HG03442 (cell line): ENCODE results near the gene SHTN1.
A peak's percentile ranks its signal among the peaks of the same experiment; 100 is the strongest.

Experiments used
- ATAC-seq: cut with Tn5 transposase; IDR thresholded peaks from one replicate; pipeline ENCODE4 v1.9.1; 2021; ENCODE audit warnings: mild to moderate bottlenecking, moderate library complexity; ENCODE audit not compliant: unreplicated experiment

Gene SHTN1

DNA sequence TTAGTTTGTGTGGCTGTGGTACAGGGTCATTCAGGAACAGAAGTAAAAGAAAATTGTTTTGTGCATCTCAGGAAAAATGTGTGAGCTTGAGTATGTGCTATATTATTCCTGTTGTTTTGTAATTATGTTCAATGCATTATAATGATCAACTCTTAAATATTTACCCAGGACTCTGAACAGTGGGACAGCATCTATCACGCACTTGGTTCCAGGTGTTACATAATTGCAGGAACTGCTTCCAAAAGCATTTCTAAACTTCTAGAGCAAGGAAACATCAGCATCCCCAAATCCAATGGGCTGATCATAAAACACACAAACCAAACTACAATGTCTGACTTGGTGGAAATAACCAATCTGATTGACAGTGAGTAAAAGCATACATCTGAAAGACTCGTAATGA is 129.1 kb downstream of the SHTN1 start:
- no peak for ATAC-seq

DNA sequence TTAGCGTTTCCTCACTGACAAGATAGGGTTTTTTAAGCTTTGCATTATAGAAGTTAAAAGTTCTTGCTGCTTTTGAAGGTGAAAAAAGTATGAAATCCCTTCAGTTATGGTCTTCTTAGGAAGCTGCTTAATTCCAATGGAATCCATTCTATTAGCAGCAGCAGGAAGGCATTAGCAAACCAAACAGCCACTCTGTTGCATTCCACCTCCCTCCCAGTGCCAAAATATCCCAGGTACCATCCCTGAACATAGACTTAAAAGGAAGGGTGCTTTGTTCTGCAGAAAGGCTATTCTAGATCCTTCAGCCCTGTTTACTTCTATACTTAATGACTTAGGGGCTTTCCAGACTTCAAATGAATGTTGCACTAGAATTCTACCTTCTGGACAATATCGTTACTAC is 131.9 kb downstream of the SHTN1 start:
- ATAC-seq: no peak

DNA sequence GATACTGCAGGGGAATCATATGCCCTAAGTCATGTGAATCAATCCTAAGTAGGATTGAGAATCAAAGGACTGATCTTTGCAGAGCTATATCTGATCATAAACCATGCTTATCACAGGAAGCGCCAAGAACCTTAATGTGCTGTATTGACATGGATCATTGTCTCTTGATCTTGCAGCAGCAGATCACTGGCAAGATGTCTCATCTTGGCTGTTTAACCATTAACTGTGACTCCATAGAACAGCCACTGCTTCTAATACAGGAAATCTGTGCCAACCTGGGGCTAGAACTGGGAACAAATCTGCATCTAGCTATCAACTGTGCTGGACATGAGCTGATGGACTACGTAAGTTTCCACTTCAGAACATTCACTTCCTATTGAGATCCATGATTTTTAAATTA is 134.0 kb downstream of the SHTN1 start:
- no peak for ATAC-seq

DNA sequence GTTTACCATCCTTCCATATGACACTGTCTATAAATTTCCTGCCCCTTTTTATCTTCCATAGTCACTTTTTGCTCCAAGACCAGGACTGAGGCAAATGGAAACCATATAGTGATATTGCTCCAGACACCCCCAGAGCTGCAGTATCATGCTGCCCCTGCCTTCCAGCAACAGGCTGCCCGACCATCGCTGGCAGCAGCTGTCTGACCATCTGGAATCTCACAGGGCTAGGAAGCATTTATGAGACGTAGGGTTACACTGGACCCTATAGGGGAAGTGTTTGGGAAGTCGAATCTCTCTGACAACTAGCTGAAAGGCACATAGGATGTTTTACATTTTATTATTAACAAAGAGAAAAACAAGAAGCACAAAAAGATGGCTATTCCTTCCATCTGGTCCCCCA is 136.3 kb downstream of the SHTN1 start:
- ATAC-seq: no peak

DNA sequence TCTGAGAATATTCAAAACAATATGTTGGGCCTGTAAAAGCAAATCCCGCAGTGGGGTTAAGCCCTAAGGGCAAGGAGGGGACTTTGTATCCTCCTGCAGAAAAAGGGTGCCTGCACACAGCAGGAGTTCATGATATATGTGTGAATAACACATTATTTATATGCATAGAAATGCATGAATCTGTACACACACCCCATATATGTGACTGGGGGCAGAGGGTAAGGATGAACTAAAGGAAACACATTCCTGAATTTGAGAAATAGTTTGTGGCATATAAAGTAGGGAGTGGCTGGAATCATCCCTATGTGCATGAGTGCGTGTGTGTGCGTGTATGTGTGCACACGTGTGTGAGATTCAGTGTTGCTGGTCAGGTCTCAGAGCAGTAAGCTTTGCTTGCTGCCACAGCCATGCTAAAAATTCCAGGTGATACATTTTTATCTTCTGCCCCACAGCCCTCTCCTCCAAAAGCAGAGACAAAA is 136.8 kb downstream of the SHTN1 start:
- ATAC-seq: no peak

DNA sequence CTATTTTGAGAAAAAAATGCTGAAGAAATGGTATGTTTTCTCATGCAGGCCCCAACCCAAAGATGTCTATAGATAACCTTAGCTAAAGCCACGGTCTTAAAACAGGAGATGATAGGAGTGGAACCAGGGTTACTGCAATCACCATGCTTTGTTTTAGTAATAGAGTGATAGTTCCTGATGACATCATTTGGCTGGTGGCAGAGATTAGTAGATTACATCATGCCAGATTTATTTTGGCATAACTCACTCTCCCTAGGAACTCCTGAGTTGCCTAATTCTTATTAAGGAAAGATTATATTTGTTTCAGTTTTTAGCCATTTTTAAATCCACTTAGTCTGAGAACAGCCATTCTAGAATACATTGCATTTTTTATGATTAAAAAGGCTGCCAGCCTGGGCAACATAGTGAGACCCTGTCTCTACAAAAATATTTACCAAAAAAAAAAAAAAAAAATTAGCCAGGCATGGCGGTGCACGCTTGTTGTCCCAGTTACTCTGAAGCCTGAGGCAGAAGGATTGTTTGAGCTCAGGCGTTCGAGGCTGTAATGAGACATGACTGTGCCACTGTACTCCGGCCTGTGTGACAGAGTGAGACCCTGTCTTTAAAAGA is 137.9 kb downstream of the SHTN1 start:
- no peak for ATAC-seq

DNA sequence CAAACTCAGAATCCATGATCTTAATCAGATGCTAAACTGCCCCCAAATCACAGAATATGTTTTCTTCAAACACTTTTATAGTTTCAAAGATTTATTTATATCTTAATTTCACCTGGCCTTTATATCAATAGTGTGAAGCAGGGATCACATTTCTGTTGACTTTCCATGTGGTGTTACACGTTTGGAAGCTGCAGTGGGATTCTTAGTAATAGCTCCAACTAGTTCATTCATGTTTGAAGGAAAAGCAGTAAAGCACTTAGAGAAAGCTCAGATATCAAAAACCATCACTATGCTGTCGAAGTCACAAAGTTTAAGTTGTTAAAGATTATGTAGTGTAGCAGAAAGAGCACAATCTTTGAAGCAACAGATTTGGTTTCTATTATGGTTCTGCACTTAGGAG is 138.9 kb downstream of the SHTN1 start:
- no peak for ATAC-seq

DNA sequence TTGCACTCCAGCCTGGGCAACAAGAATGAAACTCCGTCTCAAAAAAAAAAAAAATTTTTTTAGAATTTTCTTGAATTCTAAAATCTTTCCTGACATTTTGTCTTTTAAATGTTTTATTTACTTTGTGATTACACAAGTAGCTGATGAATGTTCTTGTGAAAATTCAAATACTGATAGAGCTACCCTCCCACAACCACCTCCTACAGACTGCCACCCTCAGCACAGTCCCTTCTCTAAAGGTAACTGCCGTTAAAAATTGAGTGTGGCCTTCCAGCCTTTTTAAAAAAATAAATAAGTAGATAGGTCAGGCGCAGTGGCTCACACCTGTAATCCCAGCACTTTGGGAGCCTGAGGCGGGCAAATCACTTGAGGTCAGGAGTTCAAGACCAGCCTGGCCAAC is 140.6 kb downstream of the SHTN1 start:
- ATAC-seq: no peak

DNA sequence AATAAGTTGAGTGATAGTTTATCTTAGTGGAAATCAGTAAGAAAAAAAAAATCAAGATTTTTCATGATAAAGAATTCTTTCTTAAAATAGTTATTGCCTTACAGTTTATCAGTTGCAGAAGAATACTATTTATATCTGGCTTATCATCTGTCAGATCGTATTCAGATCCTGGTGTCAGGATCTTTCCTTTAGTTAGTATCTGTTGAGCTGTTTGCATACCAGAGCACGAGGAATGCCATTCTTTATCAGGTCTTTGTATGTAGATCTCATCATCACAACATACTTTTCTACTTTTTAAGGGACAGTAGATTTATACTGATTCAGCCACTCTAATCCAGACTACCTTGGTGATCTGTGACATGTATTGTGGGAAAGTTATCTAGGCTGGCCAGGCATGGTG is 143.2 kb downstream of the SHTN1 start:
- no peak for ATAC-seq

DNA sequence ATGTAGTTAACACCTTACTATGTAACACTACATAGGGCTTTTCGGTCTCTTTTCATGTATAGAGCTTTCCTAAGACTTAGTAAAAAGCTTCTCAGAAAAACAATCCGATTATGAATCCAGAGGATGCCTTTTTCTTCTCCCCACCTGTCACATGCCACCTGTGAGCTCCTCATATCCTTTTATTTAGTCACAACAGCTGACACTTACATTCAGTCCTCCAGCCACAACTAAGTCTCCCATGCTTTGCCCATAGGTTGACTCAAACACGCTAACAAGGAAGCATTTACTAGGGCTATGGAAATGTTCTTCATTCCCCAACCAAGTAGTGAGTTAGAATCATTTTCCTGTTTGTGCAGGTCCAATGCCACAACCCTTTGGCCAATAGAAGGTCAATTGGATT is 147.8 kb downstream of the SHTN1 start:
- ATAC-seq: no peak

DNA sequence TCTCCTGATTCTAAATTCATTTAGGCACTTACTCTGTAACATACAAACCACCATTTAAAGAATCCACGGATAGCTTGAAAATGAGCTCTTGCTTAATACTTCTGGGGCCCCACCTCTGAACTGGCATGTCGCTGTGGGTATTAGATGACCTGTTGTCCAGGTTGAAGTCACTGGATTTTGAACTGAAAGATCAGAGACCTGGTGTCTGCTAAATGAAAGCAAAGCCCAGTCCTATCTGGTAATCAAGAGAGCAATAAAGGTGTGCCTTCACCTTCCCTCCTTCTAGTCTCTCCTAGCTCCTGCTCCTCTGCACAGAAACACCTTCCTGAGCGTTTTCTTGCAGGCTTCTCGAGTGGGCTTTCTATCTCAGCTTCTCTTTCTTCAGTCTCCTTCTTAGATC is 151.3 kb downstream of the SHTN1 start:
- ATAC-seq: no peak

DNA sequence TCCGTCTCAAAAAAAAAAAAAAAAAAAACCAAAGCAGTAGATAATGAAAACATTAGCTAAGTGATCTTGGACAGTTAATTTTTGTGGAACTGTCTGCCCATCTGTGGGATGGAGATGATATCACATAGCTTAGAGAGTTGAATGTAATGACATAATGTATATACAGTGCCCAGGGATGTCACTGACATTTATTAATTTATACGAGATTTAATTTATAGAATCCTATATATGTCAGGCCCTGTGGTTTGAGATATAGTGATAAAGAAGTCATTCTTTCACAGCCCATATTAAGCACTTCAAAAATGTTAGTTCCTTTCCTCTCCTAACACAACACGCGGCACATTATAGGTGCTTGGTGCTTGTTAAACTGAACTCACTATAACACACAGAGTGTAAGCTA is 151.7 kb downstream of the SHTN1 start:
- no peak for ATAC-seq

DNA sequence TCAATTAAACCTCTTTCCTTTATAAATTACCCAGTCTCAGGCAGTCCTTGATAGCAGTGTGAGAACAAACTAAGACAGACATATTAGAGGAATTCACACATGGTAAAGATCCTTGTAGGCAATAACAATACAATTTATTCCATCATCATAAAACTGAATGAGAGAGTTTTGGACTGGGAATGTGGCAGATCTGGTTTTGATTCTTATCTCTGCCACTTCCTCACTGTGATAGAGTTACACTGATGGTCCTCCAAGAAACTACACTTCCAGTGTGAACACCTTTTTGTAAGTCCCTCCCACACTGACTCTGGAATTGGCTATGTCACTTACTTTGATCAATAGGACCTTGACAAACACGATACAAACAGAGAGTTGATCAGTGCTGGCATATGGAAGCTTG is 152.7 kb downstream of the SHTN1 start:
- no peak for ATAC-seq

DNA sequence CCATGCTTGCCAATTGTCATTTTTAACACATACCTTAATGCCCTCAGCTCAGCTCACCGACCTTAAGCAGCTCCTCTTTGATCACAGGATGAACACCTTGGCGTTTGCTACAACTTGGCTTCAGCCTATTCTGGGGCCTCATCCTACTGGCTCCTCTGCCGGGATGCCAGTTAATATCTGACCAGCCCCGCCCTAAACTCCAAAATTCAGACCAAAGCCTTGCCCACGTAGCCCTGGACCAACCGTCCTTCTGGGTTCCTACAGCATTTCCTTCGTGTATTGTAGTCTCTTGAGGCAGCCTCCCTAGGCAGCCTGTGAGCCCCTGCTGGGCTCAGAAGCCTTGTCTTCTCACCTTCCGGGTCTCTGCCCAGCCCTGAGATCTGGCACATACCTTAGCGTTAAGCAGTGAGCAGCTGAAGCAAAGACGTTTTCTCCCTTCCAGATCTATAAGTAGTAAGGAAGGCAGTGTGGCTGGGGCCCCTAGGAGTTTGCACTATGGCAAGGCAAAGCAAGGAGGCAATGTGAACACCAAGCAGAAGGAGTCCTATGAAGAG is 154.9 kb downstream of the SHTN1 start:
- ATAC-seq: no peak

DNA sequence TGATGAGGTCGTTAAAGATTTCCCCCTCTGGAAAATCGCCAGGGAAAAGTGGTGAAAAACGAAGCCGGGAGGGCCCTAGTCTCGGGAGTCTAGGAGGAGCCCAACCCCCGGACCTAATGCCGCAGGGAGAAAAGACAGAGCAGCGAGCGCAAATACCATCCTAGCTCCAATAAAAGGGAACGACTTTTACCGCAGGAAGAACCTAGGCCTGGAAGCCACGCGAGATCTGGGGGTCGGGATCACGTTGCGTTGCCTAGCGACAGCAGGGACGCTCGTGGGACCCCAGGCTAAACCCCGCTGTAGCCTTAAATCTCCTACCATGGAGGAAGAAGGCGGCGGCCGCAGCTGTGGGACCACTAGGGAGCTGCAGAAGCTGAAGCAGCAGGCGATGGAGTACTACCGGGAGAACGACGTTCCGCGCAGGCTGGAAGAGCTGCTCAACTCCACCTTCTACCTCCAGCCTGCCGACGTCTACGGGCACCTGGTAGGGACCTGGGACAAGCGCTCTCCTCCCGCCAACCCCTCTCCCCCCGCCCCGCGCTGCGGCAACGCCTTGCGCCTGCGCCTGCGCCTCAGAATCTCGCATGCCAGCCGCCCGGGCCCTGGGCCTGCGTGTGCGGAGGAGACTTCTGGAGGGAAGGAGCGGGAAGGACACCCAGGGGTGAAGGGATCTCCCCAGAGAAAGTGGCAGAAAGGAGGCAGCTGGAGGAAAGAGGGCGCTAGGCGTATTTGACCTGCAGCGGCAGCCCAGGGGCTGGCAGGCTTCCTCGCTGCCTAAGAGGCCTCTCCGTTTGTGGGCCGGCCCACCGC is 155.5 kb downstream of the SHTN1 start, which contains the start of gene ENO4:
TSS of gene ENO4 (plus strand) at position 252 of the 810 bp plus-strand sequence. CDS start at position 320, 68 bp downstream.
- peak; percentile 61 for ATAC-seq

DNA sequence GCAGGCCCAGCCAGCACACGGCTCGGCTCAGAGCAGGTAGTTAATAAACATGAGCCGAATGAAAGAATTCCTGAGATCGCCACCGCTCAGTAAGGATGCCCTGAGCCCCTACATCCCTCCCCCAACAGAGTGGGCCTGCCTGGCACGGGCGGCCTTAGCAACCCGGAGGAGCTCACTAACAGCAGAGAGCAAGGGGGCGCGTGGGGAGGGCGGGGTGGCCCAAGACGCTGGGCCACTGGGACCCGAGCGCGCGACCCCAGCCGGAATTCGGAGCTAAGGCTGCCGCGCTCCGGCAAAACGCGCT is 156.1 kb downstream of the SHTN1 start:
- ATAC-seq: no peak

DNA sequence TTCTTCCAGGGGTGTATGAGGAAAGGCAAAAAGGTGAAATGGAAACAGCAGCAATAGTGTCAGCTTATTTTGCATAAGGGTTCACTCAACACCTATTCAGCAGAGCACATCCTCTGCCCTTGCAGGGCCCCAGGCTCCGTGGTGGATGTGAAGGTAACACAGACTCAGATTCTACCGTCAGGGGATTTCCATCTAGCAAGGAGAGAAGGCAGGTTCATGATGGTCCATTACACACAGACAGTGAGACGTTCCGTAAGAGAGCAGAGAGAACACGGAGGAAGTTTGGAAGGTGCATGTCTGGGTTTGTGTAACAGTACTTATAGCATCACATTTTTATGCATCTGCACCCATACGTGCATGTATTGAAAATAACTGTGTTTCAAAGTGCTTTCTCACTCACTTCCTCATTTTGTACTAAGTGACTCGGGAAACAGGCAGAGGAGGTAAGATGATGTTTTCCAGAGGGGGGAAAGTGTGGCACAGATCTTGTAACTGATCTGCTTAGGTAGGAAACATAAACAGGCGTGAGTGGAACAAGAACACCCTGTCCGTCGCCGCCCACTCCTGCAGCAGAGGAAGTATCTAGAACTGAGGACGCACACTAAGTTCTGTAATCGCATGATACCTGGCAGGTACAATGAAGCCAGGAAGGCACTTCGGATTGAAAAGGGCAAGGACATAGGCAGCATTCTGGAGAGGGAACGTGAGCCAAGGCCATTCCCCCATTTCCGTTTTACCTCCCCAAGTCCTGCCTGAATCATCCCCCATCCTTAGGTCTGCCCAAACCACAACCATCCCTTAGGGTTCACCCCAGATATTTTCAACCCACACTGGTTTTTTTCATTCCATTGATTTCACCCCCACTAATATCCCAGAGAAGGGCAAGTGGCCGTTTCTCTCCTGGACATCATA is 156.7 kb downstream of the SHTN1 start:
- peak; percentile 72 for ATAC-seq

DNA sequence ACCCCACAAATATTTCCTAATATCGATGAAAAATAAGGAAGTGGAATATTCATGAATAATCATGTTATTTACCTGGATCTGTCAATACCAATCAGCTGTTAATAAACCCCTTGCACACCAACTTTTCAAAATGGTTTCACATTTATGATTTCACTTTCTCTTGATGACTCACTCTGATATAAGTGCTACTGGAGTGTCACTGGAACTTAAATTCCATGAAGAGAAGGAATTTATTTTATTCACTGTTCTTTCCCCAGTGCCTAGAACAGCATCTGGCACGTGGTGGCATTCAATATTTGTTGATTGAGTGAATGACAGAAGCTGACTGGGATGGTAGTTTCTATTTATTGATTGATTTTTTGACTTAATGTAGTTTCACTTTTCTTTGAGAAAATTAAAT is 159.2 kb downstream of the SHTN1 start:
- ATAC-seq: no peak

DNA sequence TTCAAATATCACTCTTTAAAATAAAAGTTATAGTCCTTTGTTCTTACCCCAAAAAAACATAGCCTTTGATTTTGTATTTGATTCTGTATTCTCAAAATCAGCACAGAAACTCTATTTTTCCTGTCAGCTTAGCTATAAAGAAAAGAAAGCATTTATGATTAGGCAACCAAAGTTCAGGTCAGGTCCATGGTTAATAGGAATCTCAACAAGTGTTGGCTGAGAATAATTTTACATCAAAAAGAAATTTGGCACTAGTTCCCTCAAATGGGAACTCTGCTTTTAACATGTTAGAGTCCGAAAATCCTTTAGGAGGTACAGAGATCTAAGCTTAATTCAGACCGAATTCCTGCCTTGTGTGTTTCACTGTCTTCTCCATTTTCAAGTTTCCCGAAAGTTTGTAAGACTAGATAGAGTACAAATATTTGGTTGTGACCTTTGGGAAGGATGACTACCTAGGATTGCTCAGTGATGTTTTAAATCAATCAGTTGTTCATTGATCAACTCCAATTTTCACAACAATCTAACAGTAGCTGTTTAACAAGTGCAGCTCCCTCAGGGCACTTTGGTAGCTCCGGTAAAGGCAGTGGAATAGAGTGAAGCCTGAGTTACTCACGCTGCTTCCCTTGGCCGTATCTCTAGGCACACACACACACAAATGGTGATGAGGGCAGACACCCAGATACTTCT is 164.5 kb downstream of the SHTN1 start:
- no peak for ATAC-seq

DNA sequence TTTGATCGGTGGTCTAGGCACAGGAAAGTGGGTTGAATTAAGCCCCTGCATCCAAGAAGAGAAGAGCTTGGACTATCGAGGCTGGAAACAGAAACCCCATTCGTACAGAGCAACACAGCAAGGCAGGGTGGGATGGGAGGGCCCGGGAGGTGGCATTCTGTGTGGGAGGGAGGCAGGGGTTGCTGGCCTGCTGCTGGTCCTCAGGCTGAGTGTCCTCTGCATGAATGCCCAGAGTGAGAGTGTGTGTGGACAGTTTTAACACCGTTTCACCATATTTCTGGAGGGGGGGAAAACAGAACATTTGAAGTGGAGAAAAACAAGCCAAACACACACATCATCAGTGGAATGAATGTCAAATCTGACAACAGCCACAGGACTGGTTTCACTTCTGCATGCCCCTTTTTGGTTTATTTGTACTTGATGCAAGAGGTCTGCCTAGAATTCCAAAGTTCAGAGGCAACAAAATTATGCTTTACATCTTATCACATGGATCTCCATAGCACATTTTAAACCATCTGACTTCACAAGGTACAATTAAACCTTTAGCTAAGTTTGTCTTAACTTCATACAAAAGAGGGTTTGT is 166.8 kb downstream of the SHTN1 start:
- ATAC-seq: peak; percentile 89
